GM12873 (cell line): ENCODE measurements around the gene FBXO24.

Source experiments
- CTCF ChIP-seq: IDR thresholded peaks from 2 replicates; pipeline ENCODE4 v1.5.1; 2012; ENCODE audit warnings: low read depth, mild to moderate bottlenecking, moderate library complexity, low read length, control low read depth; ENCODE audit not compliant: insufficient read depth; ENCODE audit errors: missing control alignments

Gene FBXO24

GRCh38 chr7:100649826-100650565, 63.9 kb downstream of the FBXO24 start:
- TF ChIP-seq CTCF = no peak
